Fibroblast of pulmonary artery (primary cell): ENCODE results near the gene LRAT.

Experiments used
- DNase-seq: peaks from one replicate; pipeline ENCODE4 v3.0.0-alpha.2; 2010; ENCODE audit warnings: low read depth
- H3K4me3 ChIP-seq: replicated peaks from 2 replicates; pipeline ENCODE4 v1.5.1; 2011; ENCODE audit warnings: low read depth, mild to moderate bottlenecking, control low read depth, low read length, moderate library complexity
- TF ChIP-seq, protein P1 (sequence below): IDR thresholded peaks from 2 replicates; pipeline ENCODE4 v1.5.1; 2011; ENCODE audit warnings: mild to moderate bottlenecking, control low read depth, low read length, inconsistent platforms; ENCODE audit errors: missing control alignments

LRAT gene

DNA sequence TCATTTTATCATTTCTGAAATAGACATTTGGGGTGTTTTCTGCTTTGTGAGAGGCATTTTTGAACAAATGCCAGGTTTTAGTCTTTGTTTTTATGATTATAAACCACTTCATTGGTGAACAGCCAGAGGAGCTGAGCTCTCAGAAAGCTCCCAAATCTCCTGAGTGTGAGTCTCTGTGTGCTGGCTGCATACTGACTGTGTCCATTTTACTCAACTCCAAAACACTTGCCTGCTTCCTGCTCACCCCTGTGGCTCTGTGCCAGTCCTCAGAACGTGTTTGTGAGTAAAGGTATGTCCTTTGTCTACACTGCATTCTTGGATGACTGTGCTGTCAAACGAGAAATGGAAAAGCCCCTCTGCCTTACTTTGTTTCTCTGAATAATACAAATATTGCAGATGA, 5.4 kb upstream of the LRAT start:
- H3K4me3 ChIP-seq, result no peak overlapping the region
- TF ChIP-seq, protein P1, sequence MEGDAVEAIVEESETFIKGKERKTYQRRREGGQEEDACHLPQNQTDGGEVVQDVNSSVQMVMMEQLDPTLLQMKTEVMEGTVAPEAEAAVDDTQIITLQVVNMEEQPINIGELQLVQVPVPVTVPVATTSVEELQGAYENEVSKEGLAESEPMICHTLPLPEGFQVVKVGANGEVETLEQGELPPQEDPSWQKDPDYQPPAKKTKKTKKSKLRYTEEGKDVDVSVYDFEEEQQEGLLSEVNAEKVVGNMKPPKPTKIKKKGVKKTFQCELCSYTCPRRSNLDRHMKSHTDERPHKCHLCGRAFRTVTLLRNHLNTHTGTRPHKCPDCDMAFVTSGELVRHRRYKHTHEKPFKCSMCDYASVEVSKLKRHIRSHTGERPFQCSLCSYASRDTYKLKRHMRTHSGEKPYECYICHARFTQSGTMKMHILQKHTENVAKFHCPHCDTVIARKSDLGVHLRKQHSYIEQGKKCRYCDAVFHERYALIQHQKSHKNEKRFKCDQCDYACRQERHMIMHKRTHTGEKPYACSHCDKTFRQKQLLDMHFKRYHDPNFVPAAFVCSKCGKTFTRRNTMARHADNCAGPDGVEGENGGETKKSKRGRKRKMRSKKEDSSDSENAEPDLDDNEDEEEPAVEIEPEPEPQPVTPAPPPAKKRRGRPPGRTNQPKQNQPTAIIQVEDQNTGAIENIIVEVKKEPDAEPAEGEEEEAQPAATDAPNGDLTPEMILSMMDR, result no peak
- DNase-seq, result peak; percentile 52

DNA sequence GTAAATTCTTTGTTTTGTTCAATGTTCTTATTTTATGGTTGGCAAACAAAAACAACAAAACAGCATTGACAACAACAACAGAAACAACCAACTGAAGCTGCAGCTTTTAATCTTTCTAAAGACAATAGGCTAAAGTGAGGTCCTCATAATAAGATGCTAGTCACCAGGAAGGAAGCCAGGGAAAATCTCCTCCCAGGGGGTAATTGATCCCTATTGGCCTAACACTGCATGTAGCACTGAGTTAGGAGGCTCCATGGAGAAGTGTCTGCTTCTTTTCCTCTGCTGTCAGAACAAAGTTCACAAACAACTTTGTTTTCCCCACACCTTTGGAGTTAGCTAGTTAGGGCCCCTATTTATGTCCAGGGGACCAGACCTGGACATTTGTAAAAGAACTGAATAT, 4.7 kb upstream of the LRAT start:
- TF ChIP-seq, protein P1, result no peak
- H3K4me3 ChIP-seq, result no peak overlapping the region
- DNase-seq, result no peak

DNA sequence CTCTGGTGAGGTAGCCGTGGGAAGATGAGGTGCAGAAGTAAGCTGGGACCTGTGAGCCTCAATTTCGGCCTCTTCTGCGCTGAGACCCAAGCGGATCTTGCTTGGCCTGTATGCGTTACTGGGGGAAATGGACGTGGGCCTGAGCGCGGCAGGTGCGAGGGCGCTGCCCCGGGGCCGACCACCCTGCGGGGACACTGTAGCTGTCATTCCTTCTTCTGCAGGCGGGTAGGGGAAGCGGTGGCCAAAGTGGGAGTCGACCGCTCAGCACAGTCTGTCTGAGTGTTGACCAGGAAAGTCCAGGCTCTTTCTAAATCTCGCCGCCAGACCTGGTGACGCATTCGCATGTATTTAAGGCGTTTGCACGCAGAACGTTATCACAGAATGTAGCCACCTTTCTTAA, 3.3 kb upstream of the LRAT start:
- TF ChIP-seq, protein P1, result no peak
- no peak overlapping the region for H3K4me3 ChIP-seq
- no peak for DNase-seq

DNA sequence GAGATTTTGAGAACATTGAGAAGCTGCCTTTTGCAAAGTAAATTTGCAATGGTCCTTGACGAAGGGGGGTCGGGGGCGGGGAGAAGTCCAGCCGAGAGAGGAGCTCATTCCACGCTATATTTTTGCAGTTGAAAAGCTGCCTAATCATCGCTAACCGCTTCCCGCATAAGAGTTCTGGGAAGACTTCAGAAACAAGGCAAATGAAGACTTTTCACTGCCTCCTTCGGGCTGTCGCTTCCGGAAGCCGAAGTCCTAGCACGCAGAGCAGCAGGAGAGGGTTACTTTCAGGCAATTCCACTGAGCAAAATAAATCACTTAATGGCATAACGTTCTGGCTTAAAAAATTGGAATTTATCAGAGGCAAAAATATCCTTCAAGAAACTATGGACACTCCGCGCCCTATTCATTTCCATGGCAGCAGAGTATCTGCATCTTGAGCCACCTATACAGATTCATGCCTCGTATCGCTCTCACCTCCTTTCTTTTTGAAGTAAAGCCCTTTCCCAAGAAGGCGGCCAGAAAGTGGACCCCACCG, 2.6 kb upstream of the LRAT start:
- TF ChIP-seq, protein P1, result no peak
- H3K4me3 ChIP-seq, result no peak overlapping the region
- no peak for DNase-seq

DNA sequence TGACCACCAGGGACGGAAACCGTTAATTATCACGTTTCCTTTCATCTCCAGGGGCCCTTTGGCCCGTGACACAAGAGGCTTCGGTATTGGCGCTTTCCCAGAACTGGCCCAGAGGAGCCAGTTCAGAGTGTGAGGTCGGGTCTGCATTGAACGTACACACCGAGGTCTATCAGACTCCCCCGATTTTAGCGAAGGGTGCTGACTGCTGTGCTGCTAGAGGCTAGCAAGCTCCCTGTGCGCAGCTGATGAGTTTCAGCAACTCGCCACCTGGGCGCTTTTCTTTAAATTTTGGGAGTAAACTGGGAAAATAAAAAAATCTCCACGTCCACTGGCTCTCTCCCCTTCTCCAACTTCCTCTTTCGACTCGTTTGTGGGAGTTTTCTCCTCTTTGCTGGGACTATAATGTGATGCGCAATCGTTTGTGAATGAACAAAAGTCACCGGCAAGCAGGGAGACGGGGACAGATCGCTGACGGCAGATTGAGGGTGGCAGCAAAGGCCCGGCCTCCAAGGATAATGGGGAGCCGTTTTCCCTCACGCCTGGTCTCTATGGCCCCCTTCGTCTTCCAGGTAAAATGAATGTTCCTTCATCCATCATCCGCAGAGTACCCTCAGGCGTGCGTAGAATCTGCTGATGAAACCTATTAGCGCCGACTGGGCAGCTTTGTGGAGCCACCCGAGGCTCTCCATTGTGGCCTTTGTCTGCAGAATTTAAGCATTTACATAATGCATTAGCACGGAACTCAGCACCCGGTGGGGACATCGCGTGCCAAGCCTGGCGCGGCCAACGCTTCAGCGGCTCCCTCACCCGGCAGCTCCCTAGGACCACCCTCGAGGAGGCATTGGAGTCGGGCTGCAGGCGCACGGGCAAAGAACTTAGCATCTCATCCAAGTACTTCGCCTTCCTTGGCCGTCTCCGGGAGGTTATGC, 1.6 kb upstream of the LRAT start:
- H3K4me3 ChIP-seq, result peak overlapping the region; percentile 3
- peak; percentile 9 for DNase-seq
- TF ChIP-seq, protein P1, result no peak

DNA sequence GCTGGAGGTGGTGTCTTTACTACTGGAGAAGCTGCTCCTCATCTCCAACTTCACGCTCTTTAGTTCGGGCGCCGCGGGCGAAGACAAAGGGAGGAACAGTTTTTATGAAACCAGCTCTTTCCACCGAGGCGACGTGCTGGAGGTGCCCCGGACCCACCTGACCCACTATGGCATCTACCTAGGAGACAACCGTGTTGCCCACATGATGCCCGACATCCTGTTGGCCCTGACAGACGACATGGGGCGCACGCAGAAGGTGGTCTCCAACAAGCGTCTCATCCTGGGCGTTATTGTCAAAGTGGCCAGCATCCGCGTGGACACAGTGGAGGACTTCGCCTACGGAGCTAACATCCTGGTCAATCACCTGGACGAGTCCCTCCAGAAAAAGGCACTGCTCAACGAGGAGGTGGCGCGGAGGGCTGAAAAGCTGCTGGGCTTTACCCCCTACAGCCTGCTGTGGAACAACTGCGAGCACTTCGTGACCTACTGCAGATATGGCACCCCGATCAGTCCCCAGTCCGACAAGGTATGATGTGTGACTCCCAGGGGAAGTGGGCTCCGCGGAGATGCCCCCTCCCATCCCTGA, 634 bp downstream of the LRAT start:
- H3K4me3 ChIP-seq, result peak overlapping the region; percentile 42
- TF ChIP-seq, protein P1, result no peak

GRCh38 chr4:154757713-154758112, 13.9 kb downstream of the LRAT start:
- TF ChIP-seq, protein P1, result no peak
- H3K4me3 ChIP-seq, result no peak overlapping the region
- DNase-seq, result no peak

More for the DNA sequence above, 634 bp downstream of the LRAT start:
- DNase-seq, result no peak
